ENCODE data around the gene MPIG6B.

MPIG6B gene

DNA sequence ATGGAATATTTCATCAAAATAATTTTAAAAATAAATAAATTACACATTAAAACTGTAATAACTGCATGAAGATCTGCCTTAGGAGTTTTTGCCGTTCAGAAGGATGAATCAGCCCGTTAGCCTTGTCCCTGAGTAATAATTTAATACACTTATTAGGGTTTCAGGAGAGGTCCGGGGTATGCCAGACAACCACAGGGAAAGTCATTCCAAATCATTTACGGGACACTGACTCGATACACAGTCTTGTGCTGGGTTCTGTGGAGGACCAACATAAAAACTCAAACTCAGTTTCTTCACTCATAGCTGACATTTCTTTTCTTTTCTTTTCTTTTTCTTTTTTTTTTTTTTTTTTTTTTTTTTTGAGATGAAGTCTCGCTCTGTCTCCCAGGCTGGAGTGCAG is 17.2 kb upstream of the MPIG6B start:
- no peak for TF ChIP-seq ZBTB7A (IDR thresholded peaks at IDR 0.05; ENCODE audit: low read depth)
- TF ChIP-seq RAD21 (IDR thresholded peaks at IDR 0.05; ENCODE audit: low read depth), result no peak
- no peak for TF ChIP-seq EGR1 (IDR thresholded peaks at IDR 0.05)
- no peak for TF ChIP-seq CEBPB (IDR thresholded peaks at IDR 0.05)
- no peak for TF ChIP-seq TCF12 (IDR thresholded peaks at IDR 0.05; ENCODE audit: low read depth)
- TF ChIP-seq, protein P1, sequence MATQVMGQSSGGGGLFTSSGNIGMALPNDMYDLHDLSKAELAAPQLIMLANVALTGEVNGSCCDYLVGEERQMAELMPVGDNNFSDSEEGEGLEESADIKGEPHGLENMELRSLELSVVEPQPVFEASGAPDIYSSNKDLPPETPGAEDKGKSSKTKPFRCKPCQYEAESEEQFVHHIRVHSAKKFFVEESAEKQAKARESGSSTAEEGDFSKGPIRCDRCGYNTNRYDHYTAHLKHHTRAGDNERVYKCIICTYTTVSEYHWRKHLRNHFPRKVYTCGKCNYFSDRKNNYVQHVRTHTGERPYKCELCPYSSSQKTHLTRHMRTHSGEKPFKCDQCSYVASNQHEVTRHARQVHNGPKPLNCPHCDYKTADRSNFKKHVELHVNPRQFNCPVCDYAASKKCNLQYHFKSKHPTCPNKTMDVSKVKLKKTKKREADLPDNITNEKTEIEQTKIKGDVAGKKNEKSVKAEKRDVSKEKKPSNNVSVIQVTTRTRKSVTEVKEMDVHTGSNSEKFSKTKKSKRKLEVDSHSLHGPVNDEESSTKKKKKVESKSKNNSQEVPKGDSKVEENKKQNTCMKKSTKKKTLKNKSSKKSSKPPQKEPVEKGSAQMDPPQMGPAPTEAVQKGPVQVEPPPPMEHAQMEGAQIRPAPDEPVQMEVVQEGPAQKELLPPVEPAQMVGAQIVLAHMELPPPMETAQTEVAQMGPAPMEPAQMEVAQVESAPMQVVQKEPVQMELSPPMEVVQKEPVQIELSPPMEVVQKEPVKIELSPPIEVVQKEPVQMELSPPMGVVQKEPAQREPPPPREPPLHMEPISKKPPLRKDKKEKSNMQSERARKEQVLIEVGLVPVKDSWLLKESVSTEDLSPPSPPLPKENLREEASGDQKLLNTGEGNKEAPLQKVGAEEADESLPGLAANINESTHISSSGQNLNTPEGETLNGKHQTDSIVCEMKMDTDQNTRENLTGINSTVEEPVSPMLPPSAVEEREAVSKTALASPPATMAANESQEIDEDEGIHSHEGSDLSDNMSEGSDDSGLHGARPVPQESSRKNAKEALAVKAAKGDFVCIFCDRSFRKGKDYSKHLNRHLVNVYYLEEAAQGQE (IDR thresholded peaks at IDR 0.05; ENCODE audit: low read depth), result no peak
- TF ChIP-seq FOXM1 (IDR thresholded peaks at IDR 0.05; ENCODE audit: borderline replicate concordance, low read depth), result no peak
- TF ChIP-seq TAF1 (IDR thresholded peaks at IDR 0.05; ENCODE audit: low read depth), result no peak
- TF ChIP-seq, protein P2, sequence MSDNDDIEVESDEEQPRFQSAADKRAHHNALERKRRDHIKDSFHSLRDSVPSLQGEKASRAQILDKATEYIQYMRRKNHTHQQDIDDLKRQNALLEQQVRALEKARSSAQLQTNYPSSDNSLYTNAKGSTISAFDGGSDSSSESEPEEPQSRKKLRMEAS (IDR thresholded peaks at IDR 0.05), result no peak
- no peak for TF ChIP-seq USF1 (IDR thresholded peaks at IDR 0.05)
- TF ChIP-seq TEAD4 (IDR thresholded peaks at IDR 0.05), result no peak
- TF ChIP-seq YY1 (IDR thresholded peaks at IDR 0.05; ENCODE audit: low read depth), result no peak

DNA sequence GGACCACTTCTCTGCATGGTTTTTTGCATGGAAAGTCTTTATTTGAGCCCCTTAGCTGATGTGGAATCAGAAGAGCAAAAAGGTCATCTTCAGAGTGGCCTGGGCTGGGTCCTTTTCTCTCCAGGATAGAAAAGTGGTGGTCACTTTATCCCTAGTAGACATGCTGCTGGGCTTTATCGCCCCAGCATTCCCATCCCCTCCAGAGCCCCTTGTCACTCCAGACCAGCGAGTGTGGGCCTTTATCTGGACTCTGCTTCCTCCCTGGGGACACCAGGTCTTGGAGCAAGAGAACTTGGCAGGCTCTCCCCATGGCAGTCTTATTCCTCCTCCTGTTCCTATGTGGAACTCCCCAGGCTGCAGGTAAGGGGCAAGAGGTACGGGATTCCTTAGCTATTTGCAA is 16.6 kb upstream of the MPIG6B start, which contains the start of gene LY6G6F:
LY6G6F (plus strand) TSS at position 268 of the 400 bp plus-strand sequence; CDS start at position 309, 41 bp downstream.
- TF ChIP-seq YY1 (IDR thresholded peaks at IDR 0.05; ENCODE audit: low read depth) (no peak), NFIC (IDR thresholded peaks at IDR 0.05) (no peak), USF1 (IDR thresholded peaks at IDR 0.05) (no peak), EGR1 (IDR thresholded peaks at IDR 0.05) (no peak)
- TF ChIP-seq, protein P2 (IDR thresholded peaks at IDR 0.05), result no peak

GRCh38 chr6:31707701-31708100 is 15.5 kb upstream of the MPIG6B start:
- TF ChIP-seq CREB1 (IDR thresholded peaks at IDR 0.05; ENCODE audit: low read depth), result no peak
- TF ChIP-seq, protein P1 (IDR thresholded peaks at IDR 0.05; ENCODE audit: low read depth), result no peak
- TF ChIP-seq YY1 (IDR thresholded peaks at IDR 0.05; ENCODE audit: low read depth), result no peak
- no peak for TF ChIP-seq USF1 (IDR thresholded peaks at IDR 0.05)
- TF ChIP-seq EGR1 (IDR thresholded peaks at IDR 0.05), result no peak
- TF ChIP-seq CEBPB (IDR thresholded peaks at IDR 0.05), result no peak
- no peak for TF ChIP-seq TEAD4 (IDR thresholded peaks at IDR 0.05)
- no peak for TF ChIP-seq FOXM1 (IDR thresholded peaks at IDR 0.05; ENCODE audit: borderline replicate concordance, low read depth)
- no peak for TF ChIP-seq TAF1 (IDR thresholded peaks at IDR 0.05; ENCODE audit: low read depth)

DNA sequence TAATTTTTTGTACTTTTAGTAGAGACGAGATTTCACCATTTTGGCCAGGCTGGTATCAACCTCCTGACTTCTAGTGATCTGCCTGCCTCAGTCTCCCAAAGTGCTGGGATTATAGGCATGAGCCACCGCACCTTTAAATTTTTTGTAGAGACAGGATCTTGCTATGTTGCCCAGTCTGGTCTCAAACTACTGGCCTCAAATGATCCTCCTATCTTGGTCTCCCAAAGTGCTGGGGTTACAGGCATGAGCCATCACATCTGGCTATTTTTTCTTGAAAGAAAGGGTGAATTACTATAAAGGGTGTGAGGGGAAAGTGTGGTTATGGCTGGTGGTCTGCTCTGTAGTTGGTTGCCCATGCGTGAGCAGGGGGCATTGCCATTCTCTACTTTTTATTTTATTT is 14.9 kb upstream of the MPIG6B start:
- TF ChIP-seq TEAD4 (IDR thresholded peaks at IDR 0.05) (no peak), YY1 (IDR thresholded peaks at IDR 0.05; ENCODE audit: low read depth) (no peak), ZBTB7A (IDR thresholded peaks at IDR 0.05; ENCODE audit: low read depth) (no peak), CEBPB (IDR thresholded peaks at IDR 0.05) (no peak), RAD21 (IDR thresholded peaks at IDR 0.05; ENCODE audit: low read depth) (no peak), FOXM1 (IDR thresholded peaks at IDR 0.05; ENCODE audit: borderline replicate concordance, low read depth) (no peak), TAF1 (IDR thresholded peaks at IDR 0.05; ENCODE audit: low read depth) (no peak), CREB1 (IDR thresholded peaks at IDR 0.05; ENCODE audit: low read depth) (no peak), EP300 (IDR thresholded peaks at IDR 0.05; ENCODE audit: borderline replicate concordance) (no peak), USF1 (IDR thresholded peaks at IDR 0.05) (no peak), TCF12 (IDR thresholded peaks at IDR 0.05; ENCODE audit: low read depth) (no peak), EGR1 (IDR thresholded peaks at IDR 0.05) (no peak), NFIC (IDR thresholded peaks at IDR 0.05) (no peak)
- TF ChIP-seq, protein P1 (IDR thresholded peaks at IDR 0.05; ENCODE audit: low read depth), result no peak
- TF ChIP-seq, protein P2 (IDR thresholded peaks at IDR 0.05), result no peak
